Stimulated activated CD8-positive, alpha-beta memory T cell treated with anti-CD3 and anti-CD28 coated beads, Interleukin-2, amount 100 ng/mL, for 48 hours (primary cell): ENCODE results near the gene MLH3.
A peak's percentile ranks its signal among the peaks of the same experiment; 100 is the strongest.

ENCODE experiments used
- DNase-seq, 2 donors: peaks; one replicate each; pipeline ENCODE4 v3.0.0-alpha.2; 2020; ENCODE audit warnings: low read depth in 2 of 2

MLH3 gene

GRCh38 chr14:75066691-75067090 lies 15.4 kb upstream of the MLH3 start:
- DNase-seq, result no peak

- no peak for DNase-seq
These were observed 12.9 kb upstream of the MLH3 start for GRCh38 chr14:75064205-75064567.

- peak; percentile 87 to 94 for DNase-seq
These were observed 12.4 kb upstream of the MLH3 start, which contains the start of gene ACYP1 for GRCh38 chr14:75063491-75064204. TSS of gene ACYP1 (minus strand) at chr14:75064024. CDS start at chr14:75063553, 471 bp downstream.

GRCh38 chr14:75063013-75063412 lies 11.7 kb upstream of the MLH3 start:
- DNase-seq, result no peak

GRCh38 chr14:75060420-75060819 lies 9.2 kb upstream of the MLH3 start:
- DNase-seq, result no peak

GRCh38 chr14:75059642-75060041 lies 8.4 kb upstream of the MLH3 start:
- no peak for DNase-seq

- no peak for DNase-seq
These were observed 3.2 kb upstream of the MLH3 start for GRCh38 chr14:75054421-75054820.

- DNase-seq, result no peak
These were observed 2.4 kb upstream of the MLH3 start for GRCh38 chr14:75053396-75054291.

- no peak for DNase-seq
These were observed 261 bp upstream of the MLH3 start for GRCh38 chr14:75051556-75051899.

- no peak for DNase-seq
These were observed 1.5 kb downstream of the MLH3 start for GRCh38 chr14:75049731-75050201.

- no peak for DNase-seq
These were observed 2.1 kb downstream of the MLH3 start for GRCh38 chr14:75049136-75049535.

- DNase-seq, result no peak
These were observed 3.2 kb downstream of the MLH3 start for GRCh38 chr14:75048101-75048500.

- DNase-seq, result no peak
These were observed 3.8 kb downstream of the MLH3 start for GRCh38 chr14:75047506-75047905.

GRCh38 chr14:75046899-75047298 lies 4.4 kb downstream of the MLH3 start:
- DNase-seq, result no peak

- DNase-seq, result no peak
These were observed 5.0 kb downstream of the MLH3 start for GRCh38 chr14:75046275-75046674.

- no peak for DNase-seq
These were observed 6.5 kb downstream of the MLH3 start for GRCh38 chr14:75044752-75045151.

GRCh38 chr14:75044322-75044721 lies 6.9 kb downstream of the MLH3 start:
- DNase-seq, result no peak

GRCh38 chr14:75042035-75042434 lies 9.2 kb downstream of the MLH3 start:
- DNase-seq, result no peak

GRCh38 chr14:75041613-75042012 lies 9.7 kb downstream of the MLH3 start:
- no peak for DNase-seq

GRCh38 chr14:75040959-75041358 lies 10.3 kb downstream of the MLH3 start:
- no peak for DNase-seq

- no peak for DNase-seq
These were observed 10.8 kb downstream of the MLH3 start for GRCh38 chr14:75040507-75040906.

GRCh38 chr14:75032939-75033338 lies 18.3 kb downstream of the MLH3 start:
- no peak for DNase-seq

GRCh38 chr14:75030147-75030546 lies 21.1 kb downstream of the MLH3 start:
- DNase-seq, result no peak
